ENCODE measurements around the gene CCDC88C. TPM values are rescaled to one million over a fixed set of nuclear protein-coding genes. Genes with fewer than 3 reads are reported as not detected.
A peak's percentile ranks its signal among the peaks of the same experiment; 100 is the strongest.

CCDC88C gene
- total RNA-seq, 1 donor from 2014 or later = 48.2 TPM

DNA sequence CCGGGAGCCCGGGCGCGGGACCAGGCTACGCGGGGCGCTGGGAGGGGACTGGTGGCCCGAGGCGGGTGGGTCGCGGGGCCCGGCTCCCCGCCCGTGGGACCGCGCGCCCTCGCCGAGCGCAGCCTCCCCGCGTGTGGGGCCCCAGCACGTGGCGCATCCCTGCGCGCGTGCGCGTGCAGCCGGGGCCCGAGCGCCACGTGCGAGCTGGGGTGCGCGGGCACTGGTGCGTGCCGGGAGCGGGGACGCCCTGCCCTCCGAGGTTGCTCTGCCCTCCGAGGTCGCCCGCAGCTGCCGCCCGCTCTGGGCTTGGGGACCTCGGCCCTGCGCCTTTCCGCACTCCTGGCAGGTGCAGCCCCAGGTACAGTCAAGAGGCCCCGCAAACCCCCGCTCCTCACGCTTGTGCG, 365 bp upstream of the CCDC88C start:
- H3K36me3 Mint-ChIP-seq (ENCODE audit: low read depth, unreplicated experiment) = peaks cover 8% of the 10 kb centered on the region
- TF ChIP-seq CTCF (IDR thresholded peaks at IDR 0.05; ENCODE audit: unreplicated experiment) = no peak
- H3K27me3 Mint-ChIP-seq (ENCODE audit: unreplicated experiment) = peaks cover 11% of the 10 kb centered on the region
- H3K4me3 Mint-ChIP-seq (ENCODE audit: unreplicated experiment) = no peak overlapping the region
- H3K9me3 Mint-ChIP-seq (ENCODE audit: unreplicated experiment) = no peaks in the 10 kb centered on the region
- DNase-seq (ENCODE audit: low spot score) = peak; percentile 56
- H3K4me1 Mint-ChIP-seq (ENCODE audit: unreplicated experiment) = peaks cover 31% of the 10 kb centered on the region
- no peak overlapping the region for H3K27ac Mint-ChIP-seq (ENCODE audit: unreplicated experiment)

DNA sequence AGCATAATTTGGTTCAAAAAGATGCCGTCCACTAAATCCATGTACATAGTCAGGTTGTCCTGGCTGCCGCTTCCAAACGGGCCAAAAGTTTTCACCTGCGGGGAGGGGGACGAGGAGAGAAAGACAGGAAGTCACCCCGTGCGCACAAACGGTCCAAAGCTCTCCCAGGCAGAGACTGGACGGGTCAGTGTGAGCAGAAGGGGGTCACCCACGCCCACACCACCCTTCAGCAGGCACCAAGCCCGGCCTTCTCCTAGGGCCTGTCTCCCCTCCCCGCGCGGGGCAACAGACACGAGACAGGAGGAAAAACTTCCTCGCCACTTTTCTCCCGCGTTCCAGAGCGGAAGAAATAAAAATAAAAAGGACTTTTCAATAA, 888 bp downstream of the CCDC88C start:
- Mint-ChIP-seq H3K9me3 (ENCODE audit: unreplicated experiment) (no peaks in the 10 kb centered on the region), H3K27me3 (ENCODE audit: unreplicated experiment) (peaks cover 11% of the 10 kb centered on the region), H3K36me3 (ENCODE audit: low read depth, unreplicated experiment) (peaks cover 8% of the 10 kb centered on the region), H3K27ac (ENCODE audit: unreplicated experiment) (peak overlapping the region; percentile 65), H3K4me3 (ENCODE audit: unreplicated experiment) (peak overlapping the region; percentile 94), H3K4me1 (ENCODE audit: unreplicated experiment) (peaks cover 31% of the 10 kb centered on the region)
- no peak for TF ChIP-seq CTCF (IDR thresholded peaks at IDR 0.05; ENCODE audit: unreplicated experiment)
- DNase-seq (ENCODE audit: low spot score) = peak; percentile 20

GRCh38 chr14:91415794-91416743, 1.6 kb downstream of the CCDC88C start:
- peak overlapping the region; percentile 94 for H3K4me3 Mint-ChIP-seq (ENCODE audit: unreplicated experiment)
- no peak for TF ChIP-seq CTCF (IDR thresholded peaks at IDR 0.05; ENCODE audit: unreplicated experiment)
- peak overlapping the region; percentile 65 for H3K27ac Mint-ChIP-seq (ENCODE audit: unreplicated experiment)
- H3K4me1 Mint-ChIP-seq (ENCODE audit: unreplicated experiment) = peaks cover 31% of the 10 kb centered on the region
- no peaks in the 10 kb centered on the region for H3K9me3 Mint-ChIP-seq (ENCODE audit: unreplicated experiment)
- H3K36me3 Mint-ChIP-seq (ENCODE audit: low read depth, unreplicated experiment) = peaks cover 9% of the 10 kb centered on the region
- DNase-seq (ENCODE audit: low spot score) = no peak
- peaks cover 11% of the 10 kb centered on the region for H3K27me3 Mint-ChIP-seq (ENCODE audit: unreplicated experiment)

DNA sequence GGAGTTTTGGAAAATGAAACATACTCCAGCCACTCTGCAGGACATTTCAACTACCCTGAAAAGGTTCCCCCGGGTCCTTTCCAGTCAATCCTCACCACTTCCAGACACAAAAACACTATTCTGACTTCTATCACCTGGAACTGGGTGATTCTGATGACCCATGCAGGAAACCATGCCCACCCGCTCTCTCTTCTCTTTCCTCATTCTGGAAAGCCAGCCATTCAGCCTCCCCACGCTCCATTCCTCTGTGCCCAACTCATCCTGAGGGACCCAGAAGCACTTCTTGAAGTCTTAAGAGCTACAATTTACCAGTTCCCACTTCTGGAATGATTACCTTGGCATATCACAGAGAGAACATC, 3.2 kb downstream of the CCDC88C start:
- DNase-seq (ENCODE audit: low spot score) = no peak
- peaks cover 11% of the 10 kb centered on the region for H3K27me3 Mint-ChIP-seq (ENCODE audit: unreplicated experiment)
- no peaks in the 10 kb centered on the region for H3K9me3 Mint-ChIP-seq (ENCODE audit: unreplicated experiment)
- H3K36me3 Mint-ChIP-seq (ENCODE audit: low read depth, unreplicated experiment) = peaks cover 19% of the 10 kb centered on the region
- TF ChIP-seq CTCF (IDR thresholded peaks at IDR 0.05; ENCODE audit: unreplicated experiment) = no peak
- no peak overlapping the region for H3K27ac Mint-ChIP-seq (ENCODE audit: unreplicated experiment)
- H3K4me1 Mint-ChIP-seq (ENCODE audit: unreplicated experiment) = peaks cover 31% of the 10 kb centered on the region
- peak overlapping the region; percentile 34 for H3K4me3 Mint-ChIP-seq (ENCODE audit: unreplicated experiment)

Data from endothelial cell (in vitro differentiated cells).